Measurements from ENCODE around the gene BCAS3. TPM values are rescaled to one million over a fixed set of nuclear protein-coding genes. Genes with fewer than 3 reads are reported as not detected.

BCAS3 gene
- total RNA-seq, 2 experiments from 2014 or later, result 5.1 to 6.9 TPM

DNA sequence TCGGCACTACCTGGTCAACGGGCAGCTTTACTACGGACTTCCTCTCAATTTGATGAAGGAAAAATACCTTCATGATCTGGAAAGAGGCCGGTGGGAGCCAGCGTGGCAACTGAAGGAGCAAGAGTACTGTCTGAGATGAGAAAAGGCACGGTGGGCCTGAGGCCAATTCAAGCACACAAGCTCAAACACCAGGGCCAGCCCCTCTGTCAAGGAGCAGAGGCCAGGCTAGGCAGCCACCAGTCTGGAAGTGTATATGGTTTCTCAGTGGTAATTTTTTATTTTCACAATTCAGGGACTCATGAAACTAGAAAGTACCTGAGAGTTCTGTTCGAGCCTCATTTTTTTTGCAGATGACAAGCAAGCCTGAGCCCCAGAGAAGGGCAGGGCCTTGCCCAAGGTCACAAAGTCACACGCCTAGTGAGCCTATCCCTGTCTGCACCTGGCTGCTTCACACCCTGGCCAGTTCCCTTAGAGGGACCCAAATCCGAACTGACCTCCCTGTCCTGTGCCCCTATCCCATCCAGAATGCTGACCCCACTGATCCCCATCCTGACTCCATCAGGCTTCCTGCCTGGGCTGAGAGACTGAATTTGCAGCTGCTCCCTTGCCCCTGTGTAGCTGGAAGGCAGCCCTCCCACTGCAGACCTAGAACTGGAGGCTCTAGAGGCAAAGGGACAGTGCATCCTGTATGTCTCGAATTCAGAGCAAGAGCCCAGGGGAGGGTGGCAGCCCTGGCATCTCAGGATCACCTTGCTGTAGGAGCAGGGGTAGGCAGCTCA, 717.2 kb downstream of the BCAS3 start:
- no peaks in the 10 kb centered on the region for H3K9me3 Mint-ChIP-seq
- ATAC-seq (no peak), DNase-seq (no peak)
- POLR2A ChIA-PET, result interaction anchor here (0.8 kb wide), 1 partner anchor 10 kb away, joined by 3 read pairs; no protein-coding TSS in a partner anchor
- H3K27ac Mint-ChIP-seq, result no peak overlapping the region
- H3K4me3 Mint-ChIP-seq, result no peak overlapping the region
- intact Hi-C loops (cut with micrococcal nuclease), result loop anchor here (5.0 kb wide), 1 partner anchor 393 kb away; no protein-coding TSS in a partner anchor
- TF ChIP-seq, protein P1, sequence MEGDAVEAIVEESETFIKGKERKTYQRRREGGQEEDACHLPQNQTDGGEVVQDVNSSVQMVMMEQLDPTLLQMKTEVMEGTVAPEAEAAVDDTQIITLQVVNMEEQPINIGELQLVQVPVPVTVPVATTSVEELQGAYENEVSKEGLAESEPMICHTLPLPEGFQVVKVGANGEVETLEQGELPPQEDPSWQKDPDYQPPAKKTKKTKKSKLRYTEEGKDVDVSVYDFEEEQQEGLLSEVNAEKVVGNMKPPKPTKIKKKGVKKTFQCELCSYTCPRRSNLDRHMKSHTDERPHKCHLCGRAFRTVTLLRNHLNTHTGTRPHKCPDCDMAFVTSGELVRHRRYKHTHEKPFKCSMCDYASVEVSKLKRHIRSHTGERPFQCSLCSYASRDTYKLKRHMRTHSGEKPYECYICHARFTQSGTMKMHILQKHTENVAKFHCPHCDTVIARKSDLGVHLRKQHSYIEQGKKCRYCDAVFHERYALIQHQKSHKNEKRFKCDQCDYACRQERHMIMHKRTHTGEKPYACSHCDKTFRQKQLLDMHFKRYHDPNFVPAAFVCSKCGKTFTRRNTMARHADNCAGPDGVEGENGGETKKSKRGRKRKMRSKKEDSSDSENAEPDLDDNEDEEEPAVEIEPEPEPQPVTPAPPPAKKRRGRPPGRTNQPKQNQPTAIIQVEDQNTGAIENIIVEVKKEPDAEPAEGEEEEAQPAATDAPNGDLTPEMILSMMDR (IDR thresholded peaks at IDR 0.05), result no peak
- CTCF ChIA-PET, result interaction anchor here (0.7 to 2.5 kb wide), 7 partner anchors 10 to 674 kb away, joined by 3 to 7 read pairs (median 4); no protein-coding TSS in a partner anchor
- H3K4me1 Mint-ChIP-seq (ENCODE audit: low read depth), result peaks cover 9% of the 10 kb centered on the region
- H3K27me3 Mint-ChIP-seq, result peaks cover 30% of the 10 kb centered on the region
- H3K36me3 Mint-ChIP-seq (ENCODE audit: low read depth), result no peaks in the 10 kb centered on the region

DNA sequence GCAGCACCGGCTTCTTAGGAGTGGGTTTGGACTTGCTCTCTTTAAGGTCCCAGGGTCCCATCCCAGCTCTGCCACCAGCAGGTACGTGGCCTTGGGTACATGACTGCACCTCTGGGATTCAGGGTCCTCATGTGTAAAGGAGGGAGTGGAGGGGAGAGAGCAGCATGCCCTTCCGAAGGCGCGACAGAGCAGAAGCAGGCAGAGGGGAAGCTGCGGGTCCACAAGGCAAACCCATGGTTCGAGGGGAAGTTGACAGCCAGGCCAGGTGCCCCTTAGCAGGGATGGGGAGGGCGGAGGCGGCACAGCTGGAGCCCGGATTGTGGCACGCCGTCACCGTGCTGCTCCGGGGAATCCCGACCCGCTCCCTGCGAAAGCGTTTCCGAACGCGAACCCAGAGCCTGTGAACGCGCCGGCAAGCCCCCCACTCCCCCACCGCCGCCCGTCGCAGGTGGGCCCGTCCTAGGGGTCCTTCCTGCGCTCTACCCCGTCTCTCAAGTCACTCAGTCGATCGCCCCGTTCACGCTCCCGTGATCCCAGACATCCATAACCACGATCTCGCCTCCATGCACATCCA, 717.8 kb downstream of the BCAS3 start:
- Mint-ChIP-seq H3K9me3 (no peaks in the 10 kb centered on the region), H3K27me3 (peaks cover 30% of the 10 kb centered on the region), H3K4me3 (no peak overlapping the region), H3K4me1 (ENCODE audit: low read depth) (peaks cover 9% of the 10 kb centered on the region), H3K36me3 (ENCODE audit: low read depth) (no peaks in the 10 kb centered on the region), H3K27ac (no peak overlapping the region)
- ChIA-PET POLR2A (interaction anchor here (0.8 kb wide), 1 partner anchor 9 kb away, joined by 3 read pairs; no protein-coding TSS in a partner anchor), CTCF (interaction anchor here (0.7 to 2.5 kb wide), 3 partner anchors 15 to 54 kb away, joined by 3 to 7 read pairs (median 5); no protein-coding TSS in a partner anchor)
- TF ChIP-seq, protein P1 (IDR thresholded peaks at IDR 0.05), result no peak
- intact Hi-C loops (cut with micrococcal nuclease), result no loop called here
- ATAC-seq (no peak), DNase-seq (no peak)

DNA sequence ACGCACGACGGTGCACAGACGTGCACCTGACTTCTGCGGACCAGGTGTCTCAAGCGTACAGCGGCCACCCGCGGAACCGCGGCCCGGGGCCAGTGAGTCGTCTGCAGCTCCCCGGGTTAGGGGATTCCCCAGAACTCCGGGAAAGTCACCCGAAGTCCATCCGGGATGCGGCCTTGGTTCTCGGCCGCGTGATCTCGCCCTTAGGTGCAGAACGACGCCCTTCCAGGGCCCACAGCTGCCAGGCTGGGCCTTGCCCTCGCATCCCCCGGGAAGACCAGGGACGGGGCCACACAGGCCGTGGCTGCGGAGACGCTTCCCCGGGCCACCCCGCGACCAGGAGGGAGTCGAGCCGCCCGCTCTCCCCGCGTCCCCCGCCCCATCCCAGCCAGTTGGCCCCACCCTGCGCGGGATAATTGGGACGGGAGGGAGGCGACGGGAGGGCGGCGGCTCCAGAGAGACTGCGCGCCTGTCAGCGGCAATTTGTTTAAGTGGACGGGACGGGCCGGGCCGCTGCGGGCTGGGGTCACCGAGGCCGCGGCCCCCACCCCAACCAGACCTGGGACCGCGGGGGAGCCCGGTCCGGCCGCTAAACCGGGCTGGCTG, 718.4 kb downstream of the BCAS3 start:
- no peak overlapping the region for H3K27ac Mint-ChIP-seq

DNA sequence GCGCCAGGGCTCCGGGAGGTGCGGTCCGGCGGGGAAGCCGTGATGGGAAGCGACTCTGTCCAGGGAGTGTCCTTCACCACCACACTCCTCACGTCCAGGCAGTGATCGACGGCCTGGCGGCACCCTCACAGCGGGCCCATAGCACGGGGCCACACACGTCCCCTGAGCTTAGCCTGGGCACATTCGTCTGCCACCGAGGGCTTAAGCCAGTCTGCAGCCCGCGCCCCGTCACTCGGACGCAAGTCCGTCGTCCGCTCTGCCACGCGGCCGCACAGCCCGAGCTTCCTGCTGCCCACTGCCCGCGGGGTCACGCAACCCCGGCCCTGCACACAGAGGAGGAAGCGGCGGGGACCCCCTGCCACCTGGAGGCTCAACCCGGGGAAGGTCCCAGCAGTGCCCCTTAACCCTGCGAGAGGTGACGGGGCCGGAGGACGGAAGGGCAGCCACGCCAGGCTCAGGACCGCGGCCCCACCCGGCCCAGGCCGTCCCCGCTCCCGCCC, 719.0 kb downstream of the BCAS3 start:
- H3K9me3 Mint-ChIP-seq, result no peaks in the 10 kb centered on the region
- CTCF ChIA-PET, result no interaction called here
- no peak for DNase-seq

More for the DNA sequence above, 718.4 kb downstream of the BCAS3 start:
- intact Hi-C loops (cut with micrococcal nuclease), result no loop called here
- POLR2A ChIA-PET, result no interaction called here
- no peak overlapping the region for H3K4me3 Mint-ChIP-seq
- ATAC-seq, result no peak
- H3K27me3 Mint-ChIP-seq, result peaks cover 35% of the 10 kb centered on the region
- TF ChIP-seq, protein P1 (IDR thresholded peaks at IDR 0.05), result no peak
- no peak for DNase-seq
- no peaks in the 10 kb centered on the region for H3K9me3 Mint-ChIP-seq
- H3K36me3 Mint-ChIP-seq (ENCODE audit: low read depth), result no peaks in the 10 kb centered on the region
- CTCF ChIA-PET, result interaction anchor here (2.5 kb wide), 1 partner anchor 14 kb away, joined by 7 read pairs; no protein-coding TSS in a partner anchor
- H3K4me1 Mint-ChIP-seq (ENCODE audit: low read depth), result peaks cover 14% of the 10 kb centered on the region

More for the DNA sequence above, 719.0 kb downstream of the BCAS3 start:
- Mint-ChIP-seq H3K36me3 (ENCODE audit: low read depth) (no peaks in the 10 kb centered on the region), H3K27ac (no peak overlapping the region), H3K4me1 (ENCODE audit: low read depth) (peaks cover 18% of the 10 kb centered on the region), H3K27me3 (peaks cover 40% of the 10 kb centered on the region), H3K4me3 (no peak overlapping the region)
- POLR2A ChIA-PET, result no interaction called here
- intact Hi-C loops (cut with micrococcal nuclease), result no loop called here
- ATAC-seq, result no peak
- TF ChIP-seq, protein P1 (IDR thresholded peaks at IDR 0.05), result no peak

Data from activated CD8-positive, alpha-beta T cell treated with anti-CD3 and anti-CD28 coated beads for 36 hours (primary cell).